H1 (cell line): ENCODE results near the gene CHCHD6. TPM values are rescaled to one million over a fixed set of nuclear protein-coding genes. Genes with fewer than 3 reads are reported as not detected.

Experiments
- E2F6 ChIP-seq: IDR thresholded peaks from 2 replicates; pipeline ENCODE4 v1.6.1; 2012; ENCODE audit warnings: inconsistent platforms
- RNF2 ChIP-seq: fragments of 200-900, 300-1000 bp; sonication (generic); IDR thresholded peaks from 2 replicates; pipeline ENCODE4 v1.7.1; 2016; ENCODE audit warnings: borderline replicate concordance, low read depth, mild to moderate bottlenecking, antibody characterized with exemption, low read length; ENCODE audit not compliant: poor library complexity, severe bottlenecking; ENCODE audit errors: missing control alignments
- SP4 ChIP-seq: IDR thresholded peaks from 2 replicates; pipeline ENCODE4 v1.6.1; 2012; ENCODE audit warnings: low read length, inconsistent platforms
- SRF ChIP-seq: IDR thresholded peaks from 2 replicates; pipeline ENCODE4 v1.6.1; 2011; ENCODE audit warnings: mild to moderate bottlenecking, low read depth, low read length, moderate library complexity
- polyA plus RNA-seq, 7 experiments: library from polyadenylated mRNA; depleted of rRNA in 3 of 7; stranded (reverse) in 5 of 7; unstranded in 2 of 7; fragments of >200 nt in 5 of 7; fragments of 200-250 nt in 2 of 7; gene quantifications; 1 replicate in 5 of 7; 2 replicates in 1 of 7; 4 replicates in 1 of 7; pipeline versions ENCODE4 v1.2.1 to v1.2.3, GENCODE V29; 2011 to 2013; ENCODE audit warnings: missing spikeins in 2 of 7, mixed read lengths in 2 of 7
- total RNA-seq: library from RNA; stranded (reverse); fragmentation: NEBNext Ultra II Directional; extraction: Animal tissue kit (Norgen Biotek cat#: 25700); gene quantifications from 2 replicates; pipeline ENCODE4 v1.2.1, GENCODE V29; 2021

The CHCHD6 gene
- total and polyA plus RNA-seq, 2 of the 8 experiments (the other 6 are each of a cell fraction or from before 2014, with no cell fraction given): 32.4 to 37.6 TPM

GRCh38 chr3:126816298-126816697, 112.3 kb downstream of the CHCHD6 start (continued):
- TF ChIP-seq E2F6 (no peak), SRF (no peak), SP4 (no peak), RNF2 (no peak)
